Aorta (tissue), 5 donors: ENCODE results near the gene ANKRD33B. TPM values are rescaled to one million over a fixed set of nuclear protein-coding genes. Genes with fewer than 3 reads are reported as not detected.

Source experiments
- ATAC-seq: fragments of 200-7000 bp; cut with Tn5 transposase; one replicate; pipeline ENCODE4 v1.9.1; 2022; ENCODE audit warnings: moderate library complexity; ENCODE audit not compliant: low FRiP score
- DNase-seq, 2 donors: peaks; one replicate each; pipeline ENCODE4 v3.0.0-alpha.2; 2020
- H3K27ac ChIP-seq, 2 donors: one replicate each; pipeline ENCODE4 v1.5.1; 2013; ENCODE audit warnings: low read length in 2 of 2, mild to moderate bottlenecking in 2 of 2, moderate library complexity in 2 of 2, control low read depth in 1 of 2, inconsistent platforms in 1 of 2, low read depth in 1 of 2
- H3K27me3 ChIP-seq, 2 donors: one replicate each; pipeline ENCODE4 v1.6.1; 2013; ENCODE audit warnings: control low read depth in 1 of 2, low read length in 1 of 2, mild to moderate bottlenecking in 1 of 2, moderate library complexity in 1 of 2; ENCODE audit not compliant: insufficient read depth in 2 of 2, control insufficient read depth in 1 of 2
- H3K36me3 ChIP-seq, 2 donors: one replicate each; pipeline ENCODE4 v1.6.1; 2013; ENCODE audit warnings: control low read depth in 1 of 2, low read length in 1 of 2, mild to moderate bottlenecking in 1 of 2; ENCODE audit not compliant: insufficient read depth in 2 of 2, control insufficient read depth in 1 of 2
- H3K4me1 ChIP-seq, 2 donors: one replicate each; pipeline ENCODE4 v1.6.1; 2013; ENCODE audit warnings: low read length in 2 of 2, control low read depth in 1 of 2, mild to moderate bottlenecking in 1 of 2, moderate library complexity in 1 of 2; ENCODE audit not compliant: insufficient read depth in 2 of 2, control insufficient read depth in 1 of 2
- H3K4me3 ChIP-seq, 2 donors: one replicate each; pipeline ENCODE4 v1.5.1; 2013; ENCODE audit warnings: low read length in 2 of 2, control low read depth in 1 of 2, mild to moderate bottlenecking in 1 of 2
- H3K9me3 ChIP-seq: one replicate; pipeline ENCODE4 v1.6.1; 2013; ENCODE audit warnings: mild to moderate bottlenecking, low read length; ENCODE audit not compliant: control insufficient read depth
- WGBS, 2 donors: extraction: QIAGEN DNeasy Blood & Tissue Kit; methylation state at CpG; one replicate each; pipeline ENCODE4 v1.1.7; 2013; 5-methylcytosine and 5-hydroxymethylcytosine counted together
- intact Hi-C, 2 donors: fragments of 100-400 bp; cut with DNase I; formaldehyde crosslinking; loops; one replicate each; pipeline versions ENCODE4 v1.14.2 to v1.15.0; 2022
- polyA plus RNA-seq, 2 donors: library from polyadenylated mRNA; stranded (reverse); fragments of 200-250 nt; gene quantifications; one replicate each; pipeline ENCODE4 v1.2.3, GENCODE V29; 2013
- total RNA-seq, 2 donors: library from RNA; stranded (reverse); fragmentation: NEBNext Ultra II Directional; extraction: Animal tissue kit (Norgen Biotek cat#: 25700); gene quantifications; one replicate each; pipeline ENCODE4 v1.2.1, GENCODE V29; 2021
- donor health status: healthy with polysubstance abuse.
- donor health status: Bipolar disorder and iron deficiency.
- donor health status: DM: no; HTN: no; CAD: no.
- donor health status: DM: no; HTN: no; CAD: no.
- donor health status: DM: yes; HTN: yes; CAD: no.

The ANKRD33B gene
- total and polyA plus RNA-seq, 4 donors = 0.75 to 4.9 (median 3.3) TPM

- H3K27me3 ChIP-seq = no peaks in the 10 kb centered on the region
- intact Hi-C loops = loop anchor here in 1 of 2 donors (5.0 kb wide), 1 partner anchor 66 kb away; no protein-coding TSS in a partner anchor
- 86 to 90% methylated on average over 3 of the region's 3 CpGs for WGBS, 2 donors
- no peaks in the 10 kb centered on the region for H3K36me3 ChIP-seq
- H3K4me3 ChIP-seq = no peak overlapping the region
- no peaks in the 10 kb centered on the region for H3K4me1 ChIP-seq
- ATAC-seq (no peak), DNase-seq (no peak)
- no peaks in the 10 kb centered on the region for H3K9me3 ChIP-seq
- no peak overlapping the region for H3K27ac ChIP-seq
Observed at GRCh38 chr5:10551782-10552138, 12.1 kb upstream of the ANKRD33B start.

DNA sequence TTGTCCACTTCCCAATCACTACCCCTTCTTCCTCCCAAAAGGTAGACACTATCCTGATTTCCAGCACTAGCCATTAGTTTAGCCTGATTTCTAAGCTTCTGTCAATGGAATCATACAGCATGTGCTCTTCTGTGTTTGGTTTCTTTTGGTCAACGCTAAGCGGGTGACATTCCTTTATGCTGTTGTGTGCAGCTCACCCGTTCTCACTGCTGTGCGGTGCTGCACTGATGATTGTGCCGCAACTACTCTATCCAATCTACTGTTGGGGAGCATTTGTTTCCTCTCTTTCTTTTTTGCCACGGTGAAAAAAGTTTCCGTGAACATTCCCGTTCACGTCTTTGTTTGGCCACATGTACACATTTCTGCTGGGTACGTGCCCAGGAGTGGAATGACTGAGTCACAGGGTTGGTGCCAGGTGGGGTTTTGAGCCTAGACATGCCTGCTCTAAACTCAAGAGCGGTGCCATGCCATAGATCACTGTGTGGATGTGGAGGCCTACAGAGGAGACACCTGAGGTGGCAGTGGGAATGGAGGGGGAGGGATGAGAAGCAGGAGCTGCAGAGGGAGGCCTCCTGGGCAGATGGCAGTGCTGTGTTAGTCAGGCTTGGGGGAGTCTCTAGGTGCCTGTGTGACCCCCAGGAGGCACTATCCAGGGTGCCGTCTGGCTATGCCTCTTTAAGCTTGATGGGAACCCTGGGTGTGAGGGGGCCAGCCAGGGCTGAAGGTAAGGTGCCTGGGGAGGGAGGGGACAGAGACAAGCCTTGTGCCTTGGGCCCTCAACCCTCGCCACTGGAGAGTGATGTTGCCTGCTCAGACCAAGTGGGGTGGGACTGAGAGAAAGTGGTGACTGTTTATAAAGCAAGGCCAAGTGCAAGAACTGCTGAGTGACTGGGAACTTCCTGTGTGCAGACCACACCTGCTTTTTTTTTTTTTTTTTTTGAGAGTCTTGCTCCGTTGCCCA is 11.4 kb upstream of the ANKRD33B start:
- intact Hi-C loops = loop anchor here in 1 of 2 donors (5.0 kb wide), 1 partner anchor 65 kb away; no protein-coding TSS in a partner anchor
- Histone ChIP-seq H3K27me3 (no peaks in the 10 kb centered on the region), H3K27ac (no peak overlapping the region), H3K4me1 (no peaks in the 10 kb centered on the region), H3K36me3 (no peaks in the 10 kb centered on the region), H3K4me3 (no peak overlapping the region), H3K9me3 (no peaks in the 10 kb centered on the region)
- WGBS, 2 donors = 54 to 60% methylated on average over 14 of the region's 14 CpGs
- ATAC-seq (no peak), DNase-seq (no peak)

GRCh38 chr5:10553476-10553875 is 10.4 kb upstream of the ANKRD33B start:
- no peaks in the 10 kb centered on the region for H3K4me1 ChIP-seq
- ATAC-seq (no peak), DNase-seq (no peak)
- WGBS, 2 donors = 97% methylated on average over 7 of the region's 7 CpGs
- no peaks in the 10 kb centered on the region for H3K9me3 ChIP-seq
- H3K36me3 ChIP-seq = no peaks in the 10 kb centered on the region
- no peaks in the 10 kb centered on the region for H3K27me3 ChIP-seq
- no peak overlapping the region for H3K27ac ChIP-seq
- intact Hi-C loops = loop anchor here in 1 of 2 donors (5.0 kb wide), 1 partner anchor 64 kb away; no protein-coding TSS in a partner anchor
- H3K4me3 ChIP-seq = no peak overlapping the region

- ATAC-seq (no peak), DNase-seq (no peak)
- no peaks in the 10 kb centered on the region for H3K9me3 ChIP-seq
- H3K27ac ChIP-seq = no peak overlapping the region
- no peaks in the 10 kb centered on the region for H3K36me3 ChIP-seq
- H3K27me3 ChIP-seq = no peaks in the 10 kb centered on the region
- H3K4me3 ChIP-seq = no peak overlapping the region
- intact Hi-C loops = no loop called here
- 74 to 84% methylated on average over 8 of the region's 8 CpGs for WGBS, 2 donors
- no peaks in the 10 kb centered on the region for H3K4me1 ChIP-seq
Observed at GRCh38 chr5:10555277-10555684, 8.6 kb upstream of the ANKRD33B start.

DNA sequence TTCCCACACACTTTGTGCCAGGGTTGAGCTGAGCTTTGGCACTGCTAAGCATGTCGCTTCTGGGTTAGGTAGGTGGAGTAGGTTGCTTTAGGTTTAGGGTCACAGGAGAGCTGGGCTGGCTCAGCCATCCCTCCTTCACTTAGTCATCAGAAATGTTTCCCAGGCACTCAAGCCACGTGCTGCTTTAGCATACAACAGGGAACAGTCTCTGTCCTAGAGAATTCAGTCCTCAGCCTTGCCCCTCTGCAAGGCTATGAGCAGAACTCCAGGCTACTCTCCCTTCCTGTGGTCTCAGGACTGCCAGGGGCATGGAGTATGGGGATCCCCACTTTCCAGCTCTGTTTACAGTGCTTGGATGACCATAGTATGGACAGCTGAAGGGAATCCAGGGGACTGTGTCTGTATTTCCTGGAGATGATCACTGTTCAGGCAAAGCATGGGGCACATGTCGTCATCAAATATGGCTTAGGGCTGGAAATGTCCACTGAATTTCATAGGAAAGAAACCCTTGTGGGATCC is 7.5 kb upstream of the ANKRD33B start:
- DNase-seq (no peak), ATAC-seq (no peak)
- no peaks in the 10 kb centered on the region for H3K36me3 ChIP-seq
- WGBS, 2 donors = 37 to 54% methylated on average over 3 of the region's 3 CpGs
- no peaks in the 10 kb centered on the region for H3K27me3 ChIP-seq
- intact Hi-C loops = no loop called here
- H3K4me3 ChIP-seq = no peak overlapping the region
- no peaks in the 10 kb centered on the region for H3K9me3 ChIP-seq
- H3K4me1 ChIP-seq = no peaks in the 10 kb centered on the region
- H3K27ac ChIP-seq = no peak overlapping the region

DNA sequence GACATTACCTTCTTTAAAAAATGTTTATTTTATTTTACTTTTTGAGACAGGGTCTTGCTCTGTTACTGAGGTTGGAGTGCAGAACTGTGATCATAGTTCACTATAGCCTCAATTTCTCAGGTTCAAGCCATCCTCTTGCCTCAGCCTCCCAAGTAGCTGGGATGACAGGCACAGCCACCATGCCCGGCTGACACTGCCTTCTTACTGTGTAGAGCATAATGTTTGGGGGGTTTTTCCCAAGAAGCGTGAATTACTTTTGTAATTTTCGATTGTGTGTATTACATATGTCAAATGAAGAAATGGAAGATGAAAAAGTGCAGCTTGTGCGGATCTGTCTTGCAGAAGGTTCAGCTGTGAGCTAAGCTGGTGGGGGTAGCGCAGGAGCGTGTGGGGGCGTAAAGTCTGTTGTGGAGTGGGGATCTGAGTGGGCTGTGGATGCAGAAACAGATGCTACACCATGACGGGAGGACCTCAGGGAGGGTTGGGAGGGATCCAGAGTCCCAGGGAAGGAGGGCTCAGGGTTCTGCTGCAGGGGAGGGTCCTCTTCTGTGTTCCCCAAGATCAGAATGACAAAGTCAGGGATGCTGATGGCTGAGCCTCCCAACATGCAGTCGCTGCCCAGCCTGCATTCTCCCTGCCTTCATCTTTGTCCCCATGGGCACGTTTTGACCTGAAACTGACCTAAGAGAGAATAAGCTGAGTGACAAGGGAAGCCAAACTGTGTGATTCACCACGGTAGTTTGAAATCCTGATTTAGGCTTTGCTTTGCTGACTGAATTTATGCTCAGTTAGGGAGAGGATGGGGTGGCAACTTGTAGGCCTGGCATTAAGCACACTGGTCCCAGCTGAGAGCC is 6.8 kb upstream of the ANKRD33B start:
- Histone ChIP-seq H3K9me3 (no peaks in the 10 kb centered on the region), H3K27me3 (no peaks in the 10 kb centered on the region), H3K27ac (no peak overlapping the region), H3K4me3 (no peak overlapping the region), H3K36me3 (no peaks in the 10 kb centered on the region), H3K4me1 (no peaks in the 10 kb centered on the region)
- no peak for DNase-seq
- 84 to 85% methylated on average over 11 of the region's 11 CpGs for WGBS, 2 donors
- no peak for ATAC-seq
- intact Hi-C loops = no loop called here

- Histone ChIP-seq H3K4me3 (no peak overlapping the region), H3K36me3 (no peaks in the 10 kb centered on the region), H3K4me1 (no peaks in the 10 kb centered on the region), H3K27me3 (no peaks in the 10 kb centered on the region), H3K9me3 (no peaks in the 10 kb centered on the region), H3K27ac (no peak overlapping the region)
- 79 to 80% methylated on average over 4 of the region's 4 CpGs for WGBS, 2 donors
- intact Hi-C loops = no loop called here
- ATAC-seq = no peak
- DNase-seq = no peak
Observed at GRCh38 chr5:10559151-10559550, 4.7 kb upstream of the ANKRD33B start.

DNA sequence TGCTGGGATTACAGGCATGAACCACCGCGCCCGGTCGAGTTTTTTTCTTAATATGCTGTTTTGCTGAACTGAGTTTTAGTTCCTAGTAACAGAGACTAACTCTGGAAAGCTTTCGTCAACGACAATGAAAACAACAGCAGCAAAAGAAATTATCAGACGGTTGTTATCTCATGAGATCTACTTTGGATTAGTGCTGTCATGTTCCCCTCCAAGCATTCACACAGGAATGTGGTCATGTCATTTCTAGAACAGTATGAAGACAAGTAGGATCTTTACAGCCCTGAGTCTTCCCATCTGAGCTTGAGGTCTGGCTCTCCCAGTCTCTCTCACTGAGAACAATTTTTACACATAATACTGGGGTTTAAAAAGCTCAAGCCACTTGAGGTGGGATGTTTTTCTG is 4.0 kb upstream of the ANKRD33B start:
- WGBS, 2 donors = 64 to 67% methylated on average over 7 of the region's 7 CpGs
- Histone ChIP-seq H3K4me1 (no peaks in the 10 kb centered on the region), H3K4me3 (no peak overlapping the region), H3K36me3 (no peaks in the 10 kb centered on the region), H3K9me3 (no peaks in the 10 kb centered on the region), H3K27me3 (no peaks in the 10 kb centered on the region), H3K27ac (no peak overlapping the region)
- intact Hi-C loops = no loop called here
- DNase-seq (no peak), ATAC-seq (no peak)
